MCF 10A (cell line): ENCODE data around the gene HLA-DQB1. TPM values are rescaled to one million over a fixed set of nuclear protein-coding genes. Genes with fewer than 3 reads are reported as not detected.
"Not testable (repeated sequence)": the region's sequence is repeated elsewhere in the genome, so short reads cannot be mapped to it uniquely, and the experiment has no call there.

Experiments used
- BruUV-seq: library from RNA; stranded (reverse); fragments of 400-500 nt; replicated peaks from 2 replicates; lab custom pipeline; 2021; lab: Mats Ljungman, UMichigan
- CTCF ChIA-PET: fragments of 300-600 bp; sonication (Branson Sonifier 250); formaldehyde crosslinking; extraction: SDS; loops from one replicate; lab custom pipeline; 2021; ENCODE audit warnings: antibody characterized with exemption, inconsistent platforms; lab: Yijun Ruan, JAX
- POLR2A ChIA-PET: fragments of 300-600, 350-650 bp; sonication (Branson Sonifier 250); formaldehyde crosslinking; extraction: SDS; loops from one replicate; lab custom pipeline; 2020; ENCODE audit warnings: antibody characterized with exemption, inconsistent platforms; lab: Yijun Ruan, JAX
- DNase-seq: peaks from one replicate; pipeline ENCODE4 v3.0.0-alpha.2; 2018; ENCODE audit not compliant: unreplicated experiment
- H3K27ac Mint-ChIP-seq: one replicate; pipeline ENCODE4 v1.8.0; 2022; ENCODE audit warnings: mild to moderate bottlenecking, low read depth, mixed read lengths; ENCODE audit not compliant: unreplicated experiment
- H3K27me3 Mint-ChIP-seq: one replicate; pipeline ENCODE4 v1.8.0; 2022; ENCODE audit warnings: mixed read lengths; ENCODE audit not compliant: insufficient read depth, unreplicated experiment
- H3K36me3 Mint-ChIP-seq: one replicate; pipeline ENCODE4 v1.8.0; 2022; ENCODE audit warnings: mild to moderate bottlenecking, moderate library complexity, mixed read lengths; ENCODE audit not compliant: insufficient read depth, unreplicated experiment
- H3K4me1 Mint-ChIP-seq: one replicate; pipeline ENCODE4 v1.8.0; 2022; ENCODE audit warnings: mixed read lengths; ENCODE audit not compliant: insufficient read depth, unreplicated experiment
- H3K4me3 Mint-ChIP-seq: one replicate; pipeline ENCODE4 v1.8.0; 2022; ENCODE audit warnings: mild to moderate bottlenecking, moderate library complexity, mixed read lengths; ENCODE audit not compliant: unreplicated experiment
- H3K9me3 Mint-ChIP-seq: one replicate; pipeline ENCODE4 v1.8.0; 2022; ENCODE audit warnings: mixed read lengths; ENCODE audit not compliant: unreplicated experiment
- CTCF ChIP-seq: fragments of 200-600 bp; IDR thresholded peaks from one replicate; pipeline ENCODE4 v1.8.0; 2022; ENCODE audit warnings: antibody characterized with exemption, mild to moderate bottlenecking; ENCODE audit not compliant: unreplicated experiment
- intact Hi-C: fragments of 100-400 bp; cut with micrococcal nuclease; formaldehyde crosslinking; loops from 2 replicates; pipeline ENCODE4 v1.14.1; 2022
- total RNA-seq: library from RNA; stranded (reverse); gene quantifications from 2 replicates; pipeline ENCODE4 v1.2.3, GENCODE V29; 2022

Gene HLA-DQB1
- total RNA-seq, 1 experiment from 2014 or later: not detected

GRCh38 chr6:32662836-32663235, 3.6 kb downstream of the HLA-DQB1 start:
- Mint-ChIP-seq H3K36me3 (no peaks in the 10 kb centered on the region), H3K4me1 (no peaks in the 10 kb centered on the region), H3K4me3 (no peak overlapping the region), H3K27me3 (peaks cover 72% of the 10 kb centered on the region), H3K27ac (no peak overlapping the region), H3K9me3 (no peaks in the 10 kb centered on the region)
- BruUV-seq: no TSS peak
- CTCF ChIA-PET: interaction anchor here (0.6 kb wide), 1 partner anchor 51 kb away, joined by 3 read pairs; no protein-coding TSS in a partner anchor
- POLR2A ChIA-PET: no interaction called here
- DNase-seq: no peak
- intact Hi-C loops: no loop called here
- TF ChIP-seq CTCF: no peak

- DNase-seq: no peak
- Mint-ChIP-seq H3K27me3 (peaks cover 67% of the 10 kb centered on the region), H3K36me3 (no peaks in the 10 kb centered on the region), H3K27ac (no peak overlapping the region), H3K9me3 (no peaks in the 10 kb centered on the region), H3K4me3 (no peak overlapping the region), H3K4me1 (no peaks in the 10 kb centered on the region)
- no TSS peak for BruUV-seq
- CTCF ChIA-PET: interaction anchor here (0.9 kb wide), 1 partner anchor 30 kb away, joined by 3 read pairs; no protein-coding TSS in a partner anchor
- intact Hi-C loops: no loop called here
- POLR2A ChIA-PET: no interaction called here
- TF ChIP-seq CTCF: no peak
Observed at GRCh38 chr6:32662099-32662498, 4.4 kb downstream of the HLA-DQB1 start.

GRCh38 chr6:32659856-32660595, 6.4 kb downstream of the HLA-DQB1 start:
- no peak for DNase-seq
- H3K27ac Mint-ChIP-seq: no peak overlapping the region
- H3K4me1 Mint-ChIP-seq: no peaks in the 10 kb centered on the region
- CTCF ChIA-PET: no interaction called here
- POLR2A ChIA-PET: interaction anchor here (0.6 kb wide), 1 partner anchor 101 kb away, joined by 3 read pairs; no protein-coding TSS in a partner anchor
- no peaks in the 10 kb centered on the region for H3K9me3 Mint-ChIP-seq
- H3K4me3 Mint-ChIP-seq: no peak overlapping the region
- peaks cover 46% of the 10 kb centered on the region for H3K27me3 Mint-ChIP-seq
- BruUV-seq: no TSS peak
- intact Hi-C loops: no loop called here
- no peak for TF ChIP-seq CTCF
- no peaks in the 10 kb centered on the region for H3K36me3 Mint-ChIP-seq

- no TSS peak for BruUV-seq
- TF ChIP-seq CTCF: no peak
- Mint-ChIP-seq H3K36me3 (no peaks in the 10 kb centered on the region), H3K4me3 (no peak overlapping the region), H3K27me3 (peaks cover 43% of the 10 kb centered on the region), H3K27ac (no peak overlapping the region), H3K4me1 (no peaks in the 10 kb centered on the region), H3K9me3 (no peaks in the 10 kb centered on the region)
- DNase-seq: no peak
- intact Hi-C loops: no loop called here
- POLR2A ChIA-PET: no interaction called here
- CTCF ChIA-PET: no interaction called here
Observed at GRCh38 chr6:32658268-32658897, 8.1 kb downstream of the HLA-DQB1 start.

GRCh38 chr6:32657819-32658218, 8.6 kb downstream of the HLA-DQB1 start:
- not testable (repeated sequence) for DNase-seq

GRCh38 chr6:32657329-32657728, 9.1 kb downstream of the HLA-DQB1 start:
- BruUV-seq, H3K36me3 Mint-ChIP-seq, H3K4me3 Mint-ChIP-seq, H3K9me3 Mint-ChIP-seq, H3K27ac Mint-ChIP-seq, POLR2A ChIA-PET, H3K4me1 Mint-ChIP-seq, intact Hi-C loops, DNase-seq: not testable (repeated sequence)
- H3K27me3 Mint-ChIP-seq: peaks cover 32% of the 10 kb centered on the region
- CTCF ChIA-PET: interaction anchor here (0.6 kb wide), 1 partner anchor 188 kb away, joined by 5 read pairs; no protein-coding TSS in a partner anchor

More at GRCh38 chr6:32657819-32658218, 8.6 kb downstream of the HLA-DQB1 start:
- H3K27ac Mint-ChIP-seq, BruUV-seq, H3K36me3 Mint-ChIP-seq, CTCF ChIA-PET, intact Hi-C loops, POLR2A ChIA-PET, H3K9me3 Mint-ChIP-seq, H3K4me3 Mint-ChIP-seq, H3K4me1 Mint-ChIP-seq: not testable (repeated sequence)
- peaks cover 37% of the 10 kb centered on the region for H3K27me3 Mint-ChIP-seq
